Measurements from ENCODE around the gene ZNF488.

Gene ZNF488

GRCh38 chr10:47384148-47384921 lies at the start of gene ZNF488:
ZNF488 (minus strand) TSS chr10:47384293; CDS start chr10:47368829, 15,464 bp downstream.
- Histone ChIP-seq H3K4me3 (IDR thresholded peaks at IDR 0.05; ENCODE audit: insufficient read depth, low read depth, low read length) (no peak within 1 kb of the TSS), H3K27me3 (ENCODE audit: insufficient read depth, low read depth) (0 out of 2 replicates have a peak, but pooled peaks cover 2% of the 10 kb centered on the region), H3K4me2 (peak within 1 kb of the TSS; percentile 90), H3K36me3 (ENCODE audit: insufficient read depth) (no peaks in the 10 kb centered on the region), H3K79me2 (ENCODE audit: insufficient read depth, low read depth) (no peaks in the 10 kb centered on the region), H4K20me1 (ENCODE audit: insufficient read depth) (no peaks in the 10 kb centered on the region), H2AFZ (ENCODE audit: low read depth) (peak within 1 kb of the TSS; percentile 93), H3K27ac (no peak within 1 kb of the TSS), H3K4me1 (ENCODE audit: low read depth, poor library complexity, severe bottlenecking) (peaks cover 4% of the 10 kb centered on the region), H3K9ac (no peak within 1 kb of the TSS)
- TF ChIP-seq CTCF (conservative IDR thresholded peaks at IDR 0.05; ENCODE audit: low read depth, low read length) = no peak

GRCh38 chr10:47425813-47426419 lies 41.8 kb upstream of the ZNF488 start:
- Histone ChIP-seq H3K79me2 (ENCODE audit: insufficient read depth, low read depth) (no peaks in the 10 kb centered on the region), H3K4me2 (no peak overlapping the region), H3K9ac (no peak overlapping the region), H3K4me1 (ENCODE audit: low read depth, poor library complexity, severe bottlenecking) (no peaks in the 10 kb centered on the region), H4K20me1 (ENCODE audit: insufficient read depth) (no peaks in the 10 kb centered on the region), H3K4me3 (IDR thresholded peaks at IDR 0.05; ENCODE audit: insufficient read depth, low read depth, low read length) (no peak overlapping the region), H2AFZ (ENCODE audit: low read depth) (no peak overlapping the region), H3K27ac (no peak overlapping the region), H3K27me3 (ENCODE audit: insufficient read depth, low read depth) (no peaks in the 10 kb centered on the region), H3K36me3 (ENCODE audit: insufficient read depth) (no peaks in the 10 kb centered on the region)
- TF ChIP-seq CTCF (conservative IDR thresholded peaks at IDR 0.05; ENCODE audit: low read depth, low read length) = no peak

DNA sequence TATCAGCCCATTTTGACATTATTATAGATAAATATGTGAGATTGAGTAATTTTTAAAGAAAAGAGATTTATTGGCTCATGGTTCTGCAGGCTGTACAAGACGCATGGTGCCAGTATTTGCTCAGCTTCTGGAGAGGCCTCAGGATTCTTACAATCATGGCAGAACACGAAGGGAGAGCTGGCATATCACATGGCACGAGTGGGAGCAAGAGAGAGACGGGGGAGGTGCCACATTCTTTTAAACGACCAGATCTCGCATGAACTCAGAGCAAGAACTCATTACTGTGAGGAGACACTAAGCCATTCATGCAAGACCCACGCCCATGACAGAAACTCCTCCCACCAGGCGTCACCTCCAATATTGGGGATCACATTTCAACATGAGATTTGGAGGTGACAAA lies 40.1 kb upstream of the ZNF488 start:
- Histone ChIP-seq H3K27ac (no peak overlapping the region), H2AFZ (ENCODE audit: low read depth) (no peak overlapping the region), H3K9ac (no peak overlapping the region), H4K20me1 (ENCODE audit: insufficient read depth) (no peaks in the 10 kb centered on the region), H3K4me3 (IDR thresholded peaks at IDR 0.05; ENCODE audit: insufficient read depth, low read depth, low read length) (no peak overlapping the region), H3K27me3 (ENCODE audit: insufficient read depth, low read depth) (no peaks in the 10 kb centered on the region), H3K4me2 (no peak overlapping the region), H3K4me1 (ENCODE audit: low read depth, poor library complexity, severe bottlenecking) (no peaks in the 10 kb centered on the region), H3K79me2 (ENCODE audit: insufficient read depth, low read depth) (no peaks in the 10 kb centered on the region), H3K36me3 (ENCODE audit: insufficient read depth) (no peaks in the 10 kb centered on the region)
- no peak for TF ChIP-seq CTCF (conservative IDR thresholded peaks at IDR 0.05; ENCODE audit: low read depth, low read length)

- Histone ChIP-seq H3K27ac (no peak overlapping the region), H3K4me3 (IDR thresholded peaks at IDR 0.05; ENCODE audit: insufficient read depth, low read depth, low read length) (no peak overlapping the region), H3K4me1 (ENCODE audit: low read depth, poor library complexity, severe bottlenecking) (no peaks in the 10 kb centered on the region), H2AFZ (ENCODE audit: low read depth) (no peak overlapping the region), H3K27me3 (ENCODE audit: insufficient read depth, low read depth) (no peaks in the 10 kb centered on the region), H3K9ac (no peak overlapping the region), H3K36me3 (ENCODE audit: insufficient read depth) (no peaks in the 10 kb centered on the region), H3K79me2 (ENCODE audit: insufficient read depth, low read depth) (no peaks in the 10 kb centered on the region), H4K20me1 (ENCODE audit: insufficient read depth) (no peaks in the 10 kb centered on the region), H3K4me2 (no peak overlapping the region)
- TF ChIP-seq CTCF (conservative IDR thresholded peaks at IDR 0.05; ENCODE audit: low read depth, low read length) = no peak
Observed at GRCh38 chr10:47423476-47423875, 39.4 kb upstream of the ZNF488 start.
